CD14-positive monocyte (primary cell): Measurements from ENCODE around the gene RNF149. TPM values are rescaled to one million over a fixed set of nuclear protein-coding genes. Genes with fewer than 3 reads are reported as not detected.

Experiments
- DNase-seq, 3 donors: peaks; one replicate each; pipeline ENCODE4 v3.0.0-alpha.2; 2011 to 2022
- H2AFZ ChIP-seq: 2 replicates; pipeline ENCODE4 v1.6.0; 2012; ENCODE audit warnings: mild to moderate bottlenecking, low read depth, low read length, inconsistent platforms; ENCODE audit not compliant: insufficient read depth, poor library complexity, severe bottlenecking
- H3K27ac ChIP-seq, 2 donors: 1 replicate in 1 of 2; 2 replicates in 1 of 2; pipeline ENCODE4 v1.5.1; 2012 to 2013; ENCODE audit warnings: low read length in 2 of 2, control low read depth in 1 of 2, inconsistent platforms in 1 of 2, low read depth in 1 of 2, mild to moderate bottlenecking in 1 of 2
- H3K27me3 ChIP-seq, 2 donors: one replicate each; pipeline versions ENCODE4 v1.6.0 to v1.6.1; 2011 to 2013; ENCODE audit warnings: low read length in 2 of 2; ENCODE audit not compliant: control insufficient read depth in 2 of 2, insufficient read depth in 2 of 2
- H3K36me3 ChIP-seq, 2 donors: replicated peaks in 1 of 2; 1 replicate in 1 of 2; 2 replicates in 1 of 2; pipeline versions ENCODE4 v1.5.1 to v1.6.1; 2012 to 2013; ENCODE audit warnings: low read length in 2 of 2, control low read depth in 1 of 2, inconsistent platforms in 1 of 2, mild to moderate bottlenecking in 1 of 2; ENCODE audit not compliant: insufficient read depth in 2 of 2, control insufficient read depth in 1 of 2
- H3K4me1 ChIP-seq, 2 donors: 1 replicate in 1 of 2; 2 replicates in 1 of 2; pipeline versions ENCODE4 v1.5.1 to v1.6.1; 2012 to 2013; ENCODE audit warnings: low read length in 2 of 2, control low read depth in 1 of 2, inconsistent platforms in 1 of 2, mild to moderate bottlenecking in 1 of 2, moderate library complexity in 1 of 2; ENCODE audit not compliant: insufficient read depth in 2 of 2, control insufficient read depth in 1 of 2
- H3K4me2 ChIP-seq: replicated peaks from 2 replicates; pipeline ENCODE3; 2012; ENCODE audit warnings: low read length, moderate library complexity, mild to moderate bottlenecking; ENCODE audit not compliant: poor library complexity, severe bottlenecking; ENCODE audit errors: extremely low read depth
- H3K4me3 ChIP-seq, 3 experiments: fragments of 200-600 bp in 1 of 3; sonication (generic) in 1 of 3; replicated peaks in 1 of 3; 1 replicate in 2 of 3; 2 replicates in 1 of 3; pipeline ENCODE4 v1.5.1; 2011 to 2013; ENCODE audit warnings: low read length in 3 of 3, mild to moderate bottlenecking in 3 of 3, control low read depth in 2 of 3, low read depth in 2 of 3, inconsistent platforms in 1 of 3, moderate library complexity in 1 of 3
- H3K79me2 ChIP-seq: 2 replicates; pipeline ENCODE4 v1.6.0; 2012; ENCODE audit warnings: mild to moderate bottlenecking, control low read depth, inconsistent platforms, low read length, moderate library complexity; ENCODE audit not compliant: insufficient read depth
- H3K9ac ChIP-seq: 2 replicates; pipeline ENCODE4 v1.6.0; 2017; ENCODE audit warnings: low read length, mild to moderate bottlenecking; ENCODE audit not compliant: insufficient read depth, poor library complexity, severe bottlenecking
- H3K9me3 ChIP-seq, 2 donors: replicated peaks in 1 of 2; 1 replicate in 1 of 2; 2 replicates in 1 of 2; pipeline versions ENCODE4 v1.5.1 to v1.6.1; 2012 to 2013; ENCODE audit warnings: low read length in 2 of 2, control low read depth in 1 of 2; ENCODE audit not compliant: control insufficient read depth in 1 of 2, insufficient read depth in 1 of 2
- H4K20me1 ChIP-seq: 2 replicates; pipeline ENCODE4 v1.6.0; 2012; ENCODE audit warnings: mild to moderate bottlenecking, low read length, control low read depth, moderate library complexity; ENCODE audit not compliant: insufficient read depth
- H3K27ac Mint-ChIP-seq, 7 donors: one replicate each; pipeline ENCODE4 v1.8.0; 2020; ENCODE audit warnings: mild to moderate bottlenecking in 7 of 7, mixed read lengths in 7 of 7, moderate library complexity in 6 of 7, inconsistent platforms in 2 of 7
- H3K27me3 Mint-ChIP-seq, 3 donors: one replicate each; pipeline ENCODE4 v1.8.0; 2021 to 2022; ENCODE audit warnings: low read depth in 3 of 3, mild to moderate bottlenecking in 3 of 3, mixed read lengths in 3 of 3, moderate library complexity in 3 of 3, inconsistent platforms in 1 of 3
- H3K36me3 Mint-ChIP-seq, 2 donors: one replicate each; pipeline ENCODE4 v1.8.0; 2020; ENCODE audit warnings: mixed read lengths in 2 of 2, inconsistent platforms in 1 of 2, mild to moderate bottlenecking in 1 of 2
- H3K4me1 Mint-ChIP-seq: one replicate; pipeline ENCODE4 v1.8.0; 2020; ENCODE audit warnings: mild to moderate bottlenecking, mixed read lengths
- H3K4me3 Mint-ChIP-seq, 2 donors: one replicate each; pipeline ENCODE4 v1.8.0; 2020; ENCODE audit warnings: mild to moderate bottlenecking in 2 of 2, mixed read lengths in 2 of 2, moderate library complexity in 1 of 2
- H3K9me3 Mint-ChIP-seq, 7 donors: one replicate each; pipeline ENCODE4 v1.8.0; 2020 to 2022; ENCODE audit warnings: mixed read lengths in 7 of 7, mild to moderate bottlenecking in 6 of 7, moderate library complexity in 6 of 7, inconsistent platforms in 2 of 7
- CTCF ChIP-seq: fragments of 200-600 bp; IDR thresholded peaks from one replicate; pipeline ENCODE4 v1.8.0; 2022; ENCODE audit warnings: antibody characterized with exemption, mild to moderate bottlenecking
- WGBS: methylation state at CpG from one replicate; pipeline ENCODE4 v1.1.5; 2013; ENCODE audit warnings: missing lambda C conversion rate; ENCODE audit not compliant: insufficient coverage; 5-methylcytosine and 5-hydroxymethylcytosine counted together
- intact Hi-C, 2 donors: fragments of 100-400 bp; cut with micrococcal nuclease; formaldehyde crosslinking; loops; one replicate each; pipeline versions ENCODE4 v1.15.0 to v1.15.1; 2023
- polyA plus RNA-seq, 3 donors: library from polyadenylated mRNA; depleted of rRNA in 1 of 3; unstranded in 2 of 3; stranded (reverse) in 1 of 3; fragments of 300-500 nt in 2 of 3; fragments of >200 nt in 1 of 3; fragmentation: Illumina TruSeq in 2 of 3; gene quantifications; 1 replicate in 2 of 3; 2 replicates in 1 of 3; pipeline ENCODE4 v1.2.3, GENCODE V29; 2012 to 2021

Gene RNF149
- polyA plus RNA-seq, 3 donors = 112 to 148 (median 141) TPM

GRCh38 chr2:101282980-101283379 lies 25.5 kb downstream of the RNF149 start:
- no peak overlapping the region for H3K4me3 Mint-ChIP-seq
- no peaks in the 10 kb centered on the region for H3K4me1 ChIP-seq
- H3K27me3 Mint-ChIP-seq = peaks cover 0 to 2% (median 0%) of the 10 kb centered on the region in 3 donors
- WGBS = no CpG with 5 or more reads among the region's 3 CpGs
- H3K9ac ChIP-seq = no peak overlapping the region
- H3K36me3 Mint-ChIP-seq = peaks cover 86 to 97% of the 10 kb centered on the region in 2 donors
- no peak for DNase-seq
- H3K79me2 ChIP-seq = peaks cover 2% of the 10 kb centered on the region
- intact Hi-C loops = no loop called here
- H3K4me3 ChIP-seq = no peak overlapping the region
- no peaks in the 10 kb centered on the region for H3K27me3 ChIP-seq
- peaks cover 100% of the 10 kb centered on the region in 2 donors for H3K36me3 ChIP-seq
- no peaks in the 10 kb centered on the region for H3K9me3 ChIP-seq
- no peaks in the 10 kb centered on the region for H3K9me3 Mint-ChIP-seq
- peaks cover 7% of the 10 kb centered on the region for H3K4me1 Mint-ChIP-seq
- TF ChIP-seq CTCF = no peak
- no peak overlapping the region for H3K4me2 ChIP-seq
- no peak overlapping the region for H3K27ac ChIP-seq
- H3K27ac Mint-ChIP-seq = peak overlapping the region in 3 of 7 donors; percentile 1 to 64 (median 17)
- H4K20me1 ChIP-seq = peaks cover 100% of the 10 kb centered on the region
- no peak overlapping the region for H2AFZ ChIP-seq

GRCh38 chr2:101281482-101281881 lies 27.0 kb downstream of the RNF149 start:
- H3K27ac ChIP-seq = no peak overlapping the region
- TF ChIP-seq CTCF = no peak
- intact Hi-C loops = no loop called here
- 100% methylated on average over 4 of the region's 4 CpGs for WGBS
- H3K4me3 ChIP-seq = no peak overlapping the region
- Mint-ChIP-seq H3K9me3 (no peaks in the 10 kb centered on the region), H3K4me1 (peaks cover 7% of the 10 kb centered on the region), H3K27me3 (no peaks in the 10 kb centered on the region), H3K36me3 (peaks cover 85 to 97% of the 10 kb centered on the region in 2 donors), H3K4me3 (no peak overlapping the region), H3K27ac (peak overlapping the region in 1 of 7 donors; percentile 0)
- H3K27me3 ChIP-seq = no peaks in the 10 kb centered on the region
- H3K9ac ChIP-seq = no peak overlapping the region
- H3K9me3 ChIP-seq = no peaks in the 10 kb centered on the region
- no peaks in the 10 kb centered on the region for H3K4me1 ChIP-seq
- no peak overlapping the region for H3K4me2 ChIP-seq
- H2AFZ ChIP-seq = no peak overlapping the region
- H3K36me3 ChIP-seq = peaks cover 98 to 100% of the 10 kb centered on the region in 2 donors
- peaks cover 100% of the 10 kb centered on the region for H4K20me1 ChIP-seq
- no peak for DNase-seq
- H3K79me2 ChIP-seq = peaks cover 5% of the 10 kb centered on the region
